Measurements from ENCODE around the gene HBD. TPM values are rescaled to one million over a fixed set of nuclear protein-coding genes. Genes with fewer than 3 reads are reported as not detected.
"Not testable (repeated sequence)": the region's sequence is repeated elsewhere in the genome, so short reads cannot be mapped to it uniquely, and the experiment has no call there.

HBD gene
- total RNA-seq, 1 experiment from 2014 or later = not detected

DNA sequence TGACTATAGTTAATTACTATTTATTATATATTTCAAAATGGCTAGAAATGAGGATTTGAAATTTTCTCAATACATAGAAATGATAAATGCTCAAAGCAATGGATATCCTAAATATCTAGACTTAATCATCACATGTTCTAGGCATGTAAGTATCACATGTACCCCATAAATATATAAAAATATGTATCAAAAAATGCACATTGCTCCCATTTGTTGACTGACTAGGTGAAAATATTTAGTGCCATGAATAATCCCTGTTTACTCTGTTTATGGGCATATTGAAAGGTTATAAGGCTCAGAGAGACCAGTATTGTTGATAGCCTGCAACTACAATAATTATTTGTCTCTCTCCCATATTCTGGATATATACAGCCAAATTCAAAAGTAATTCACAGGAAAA is 32.3 kb upstream of the HBD start:
- Histone ChIP-seq H3K4me3 (ENCODE audit: insufficient read depth, low read depth, low read length) (no peak overlapping the region), H3K27me3 (ENCODE audit: control insufficient read depth, insufficient read depth, low read length) (no peaks in the 10 kb centered on the region), H3K36me3 (replicated peaks; ENCODE audit: control insufficient read depth, insufficient read depth, low read length) (no peaks in the 10 kb centered on the region)
- no peak for DNase-seq

DNA sequence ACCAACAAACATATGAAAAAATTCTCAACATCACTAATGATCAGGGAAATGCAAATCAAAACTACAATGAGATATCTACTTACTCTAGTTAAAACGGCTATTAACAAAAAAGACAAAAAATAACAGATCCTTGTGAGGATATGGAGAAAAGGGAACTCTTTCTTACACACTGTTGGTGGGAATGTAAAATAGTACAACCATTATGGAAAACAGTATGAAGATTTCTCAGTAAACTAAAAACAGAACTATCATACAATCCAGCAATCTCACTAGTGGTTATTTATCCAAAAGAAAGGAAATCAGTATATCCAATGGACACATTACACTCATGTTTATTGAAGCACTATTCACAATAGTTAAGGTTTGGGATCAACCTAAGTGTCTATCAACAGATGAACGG is 31.5 kb upstream of the HBD start:
- Histone ChIP-seq H3K36me3 (replicated peaks; ENCODE audit: control insufficient read depth, insufficient read depth, low read length) (no peaks in the 10 kb centered on the region), H3K27me3 (ENCODE audit: control insufficient read depth, insufficient read depth, low read length) (no peaks in the 10 kb centered on the region), H3K4me3 (ENCODE audit: insufficient read depth, low read depth, low read length) (no peak overlapping the region)
- no peak for DNase-seq

DNA sequence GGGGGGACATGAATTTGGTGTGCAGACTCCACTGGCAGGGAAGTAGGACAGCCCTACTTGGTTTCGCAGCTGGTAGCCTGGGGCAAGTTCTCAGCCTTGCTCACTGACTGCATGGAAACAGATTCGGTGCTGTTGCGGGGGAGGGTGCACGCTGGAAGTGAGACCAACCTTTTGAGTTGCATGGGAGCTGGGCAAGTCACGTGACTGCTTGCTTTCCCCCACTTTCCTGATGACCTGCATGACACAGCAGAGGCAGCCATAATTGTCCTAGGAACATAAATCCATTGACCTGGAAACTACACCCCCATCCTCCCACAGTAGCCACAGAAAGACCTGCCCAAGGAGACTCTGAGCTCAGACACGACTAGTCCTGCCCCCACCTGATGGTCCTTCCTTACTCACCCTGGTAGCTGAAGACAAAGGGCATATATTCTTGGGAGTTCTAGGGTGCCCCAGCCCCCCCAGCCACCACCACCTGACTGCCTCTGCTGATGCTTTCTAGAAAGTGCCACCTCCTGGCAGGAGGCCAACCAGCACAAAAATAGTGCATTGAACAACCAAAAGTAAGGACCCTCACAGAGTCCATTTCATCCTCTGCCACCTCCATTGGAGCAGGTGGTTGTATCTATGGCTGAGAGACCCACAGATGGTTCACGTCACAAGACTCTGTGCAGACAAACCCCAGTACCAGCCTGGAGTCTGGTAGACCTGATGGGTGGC is 24.4 kb upstream of the HBD start:
- DNase-seq = no peak
- Histone ChIP-seq H3K4me3 (ENCODE audit: insufficient read depth, low read depth, low read length) (no peak overlapping the region), H3K27me3 (ENCODE audit: control insufficient read depth, insufficient read depth, low read length) (peaks cover 1% of the 10 kb centered on the region; the same call in 1 of the 2 replicates), H3K36me3 (replicated peaks; ENCODE audit: control insufficient read depth, insufficient read depth, low read length) (no peaks in the 10 kb centered on the region)

DNA sequence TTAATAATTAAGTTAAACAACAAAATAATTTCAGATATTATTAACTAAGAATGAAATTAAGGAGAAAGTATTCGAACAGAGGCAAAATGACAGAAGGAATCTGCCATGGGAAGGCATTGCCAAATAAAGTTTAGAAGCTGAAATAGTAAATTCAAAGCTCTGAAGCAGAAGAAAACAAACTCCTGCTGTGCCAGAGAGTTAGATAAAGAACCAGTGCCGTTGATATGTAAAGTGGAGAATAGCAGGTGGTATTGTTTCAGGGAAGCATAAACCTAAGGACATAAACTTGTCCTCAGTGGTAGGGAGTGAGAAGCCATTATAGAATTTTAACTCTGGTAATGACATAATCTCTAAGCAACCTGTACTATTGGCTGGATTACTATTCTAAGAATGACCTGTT is 23.0 kb upstream of the HBD start:
- H3K4me3 ChIP-seq (ENCODE audit: insufficient read depth, low read depth, low read length) = no peak overlapping the region
- DNase-seq = peak; percentile 18
- H3K27me3 ChIP-seq (ENCODE audit: control insufficient read depth, insufficient read depth, low read length) = peaks cover 1% of the 10 kb centered on the region; the same call in 1 of the 2 replicates
- H3K36me3 ChIP-seq (replicated peaks; ENCODE audit: control insufficient read depth, insufficient read depth, low read length) = no peaks in the 10 kb centered on the region

DNA sequence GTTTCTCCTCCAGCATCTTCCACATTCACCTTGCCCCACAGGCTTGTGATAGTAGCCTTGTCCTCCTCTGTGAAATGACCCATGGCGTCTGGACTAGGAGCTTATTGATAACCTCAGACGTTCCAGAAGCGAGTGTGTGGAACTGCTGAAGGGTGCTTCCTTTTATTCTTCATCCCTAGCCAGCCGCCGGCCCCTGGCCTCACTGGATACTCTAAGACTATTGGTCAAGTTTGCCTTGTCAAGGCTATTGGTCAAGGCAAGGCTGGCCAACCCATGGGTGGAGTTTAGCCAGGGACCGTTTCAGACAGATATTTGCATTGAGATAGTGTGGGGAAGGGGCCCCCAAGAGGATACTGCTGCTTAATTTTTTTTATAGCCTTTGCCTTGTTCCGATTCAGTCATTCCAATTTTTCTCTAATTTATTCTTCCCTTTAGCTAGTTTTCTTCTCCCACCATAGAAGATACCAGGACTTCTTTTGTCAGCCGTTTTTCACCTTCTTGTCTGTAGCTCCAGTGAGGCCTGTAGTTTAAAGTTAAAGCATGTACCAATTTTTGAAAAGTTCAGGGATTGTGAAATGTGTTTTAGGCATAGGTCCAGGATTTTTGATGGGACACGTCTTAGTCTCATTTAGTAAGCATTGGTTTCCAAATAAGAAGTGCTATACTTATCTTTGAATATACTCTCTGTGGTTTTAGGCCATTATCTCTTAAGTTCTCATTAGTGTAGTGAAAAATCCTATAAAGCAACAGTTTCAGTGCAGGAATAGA is 20.5 kb upstream of the HBD start, which contains the start of gene HBG2:
TSS of gene HBG2 (minus strand) at position 136 of the 768 bp plus-strand sequence. CDS start at position 83, 53 bp downstream.
- DNase-seq; H3K4me3 ChIP-seq (ENCODE audit: insufficient read depth, low read depth, low read length); H3K36me3 ChIP-seq (replicated peaks; ENCODE audit: control insufficient read depth, insufficient read depth, low read length); H3K27me3 ChIP-seq (ENCODE audit: control insufficient read depth, insufficient read depth, low read length): not testable (repeated sequence)

DNA sequence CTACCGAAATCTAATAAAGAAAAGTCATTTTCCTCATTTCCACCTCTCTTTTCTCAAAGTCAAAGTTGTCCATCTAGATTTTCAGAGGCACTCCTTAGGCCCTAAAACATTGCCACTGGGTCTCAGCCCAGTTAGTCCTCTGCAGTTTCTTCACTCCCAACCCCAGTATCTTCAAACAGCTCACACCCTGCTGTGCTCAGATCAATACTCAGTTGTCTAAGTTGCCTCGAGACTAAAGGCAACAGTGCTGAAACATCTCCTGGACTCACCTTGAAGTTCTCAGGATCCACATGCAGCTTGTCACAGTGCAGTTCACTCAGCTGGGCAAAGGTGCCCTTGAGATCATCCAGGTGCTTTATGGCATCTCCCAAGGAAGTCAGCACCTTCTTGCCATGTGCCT is 19.7 kb upstream of the HBD start:
- not testable (repeated sequence) for DNase-seq; H3K4me3 ChIP-seq (ENCODE audit: insufficient read depth, low read depth, low read length); H3K27me3 ChIP-seq (ENCODE audit: control insufficient read depth, insufficient read depth, low read length); H3K36me3 ChIP-seq (replicated peaks; ENCODE audit: control insufficient read depth, insufficient read depth, low read length)

DNA sequence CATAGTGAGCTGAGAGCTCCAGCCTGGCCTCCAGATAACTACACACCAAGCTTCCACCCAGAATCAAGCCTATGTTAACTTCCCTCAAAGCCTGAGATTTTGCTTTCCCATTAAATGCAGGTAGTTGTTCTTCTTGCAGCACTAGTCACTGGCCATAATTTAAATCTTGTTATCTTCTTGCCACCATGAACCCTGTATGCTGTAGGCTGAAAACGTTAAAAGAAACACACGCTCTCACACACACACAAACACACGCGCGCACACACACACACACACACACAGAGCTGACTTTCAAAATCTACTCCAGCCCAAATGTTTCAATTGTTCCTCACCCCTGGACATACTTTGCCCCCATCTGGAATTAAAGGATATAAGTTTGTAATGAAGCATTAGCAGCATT is 19.2 kb upstream of the HBD start:
- not testable (repeated sequence) for DNase-seq; H3K4me3 ChIP-seq (ENCODE audit: insufficient read depth, low read depth, low read length); H3K27me3 ChIP-seq (ENCODE audit: control insufficient read depth, insufficient read depth, low read length); H3K36me3 ChIP-seq (replicated peaks; ENCODE audit: control insufficient read depth, insufficient read depth, low read length)

DNA sequence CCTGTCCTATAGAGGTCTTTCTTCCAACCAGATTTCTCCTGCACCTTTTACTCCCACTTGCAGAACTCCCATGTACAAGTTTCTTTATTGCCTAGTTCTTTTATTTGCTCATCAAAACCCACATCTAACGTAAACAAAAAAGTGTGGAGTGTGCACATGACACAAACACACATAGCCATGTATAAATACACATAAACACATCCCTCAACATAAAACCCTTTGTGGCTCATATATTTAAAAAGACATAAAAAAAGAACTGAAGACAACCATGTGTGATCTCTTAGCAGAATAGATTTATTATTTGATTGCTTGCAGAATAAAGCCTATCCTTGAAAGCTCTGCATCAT is 18.6 kb upstream of the HBD start:
- no peaks in the 10 kb centered on the region for H3K36me3 ChIP-seq (replicated peaks; ENCODE audit: control insufficient read depth, insufficient read depth, low read length)
- DNase-seq = no peak
- no peak overlapping the region for H3K4me3 ChIP-seq (ENCODE audit: insufficient read depth, low read depth, low read length)
- H3K27me3 ChIP-seq (ENCODE audit: control insufficient read depth, insufficient read depth, low read length) = peaks cover 1% of the 10 kb centered on the region; the same call in 1 of the 2 replicates

DNA sequence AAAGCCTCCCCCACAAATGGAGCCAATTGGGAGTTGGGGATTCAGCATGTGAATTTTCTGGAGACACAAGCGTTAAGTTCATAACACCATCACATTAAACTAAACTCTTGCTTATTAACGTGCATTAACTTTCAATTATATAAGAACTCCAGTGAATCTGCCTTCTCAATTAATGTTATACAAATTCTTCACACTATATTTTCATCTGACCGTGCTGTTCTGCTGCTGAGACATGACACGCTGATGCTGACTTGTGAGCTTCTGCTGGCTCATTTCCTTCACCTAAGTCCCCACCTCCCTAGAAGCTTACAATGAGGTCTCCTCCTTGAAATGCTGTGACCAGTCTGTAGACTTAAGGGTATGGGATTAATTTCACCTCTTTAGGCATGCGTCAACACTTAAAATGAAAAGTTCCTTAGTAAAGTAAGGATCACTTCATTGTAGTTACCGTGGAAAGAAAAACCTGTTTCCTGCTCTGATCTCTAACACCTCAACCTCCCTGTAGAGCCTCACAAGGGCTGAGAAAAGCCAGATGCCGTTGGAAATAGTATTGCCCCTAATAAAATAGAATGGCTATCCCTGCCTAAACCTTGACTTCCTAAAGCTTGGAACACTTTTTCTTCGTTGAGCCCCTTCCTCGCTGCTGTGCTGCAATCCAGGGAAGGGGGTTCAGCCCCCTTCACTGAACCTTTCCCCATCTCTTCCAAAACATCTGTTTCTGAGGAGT is 18.1 kb upstream of the HBD start:
- Histone ChIP-seq H3K4me3 (ENCODE audit: insufficient read depth, low read depth, low read length) (no peak overlapping the region), H3K36me3 (replicated peaks; ENCODE audit: control insufficient read depth, insufficient read depth, low read length) (no peaks in the 10 kb centered on the region), H3K27me3 (ENCODE audit: control insufficient read depth, insufficient read depth, low read length) (0 out of 2 replicates have a peak, but pooled peaks cover 1% of the 10 kb centered on the region)
- no peak for DNase-seq

DNA sequence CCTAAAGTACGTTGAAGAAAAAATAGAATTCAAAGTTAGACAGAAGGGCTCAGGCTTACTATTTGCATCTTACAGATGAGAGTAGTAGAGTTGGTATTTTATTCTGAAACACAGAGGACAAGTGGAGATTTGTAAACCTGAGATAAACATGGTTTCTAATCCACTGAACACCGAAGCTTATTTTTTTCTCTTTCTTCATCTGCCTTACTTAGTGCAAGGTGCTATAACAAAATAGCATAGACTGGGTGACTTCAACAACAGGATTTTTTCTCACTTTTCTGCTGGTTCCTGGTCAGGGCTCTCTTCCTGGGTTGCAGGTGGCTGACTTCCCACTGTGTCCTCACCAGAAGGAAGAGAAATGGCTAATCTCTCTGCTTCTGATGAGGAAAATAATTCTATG is 17.5 kb upstream of the HBD start:
- DNase-seq = no peak
- Histone ChIP-seq H3K4me3 (ENCODE audit: insufficient read depth, low read depth, low read length) (no peak overlapping the region), H3K27me3 (ENCODE audit: control insufficient read depth, insufficient read depth, low read length) (0 out of 2 replicates have a peak, but pooled peaks cover under 1% of the 10 kb centered on the region), H3K36me3 (replicated peaks; ENCODE audit: control insufficient read depth, insufficient read depth, low read length) (no peaks in the 10 kb centered on the region)

DNA sequence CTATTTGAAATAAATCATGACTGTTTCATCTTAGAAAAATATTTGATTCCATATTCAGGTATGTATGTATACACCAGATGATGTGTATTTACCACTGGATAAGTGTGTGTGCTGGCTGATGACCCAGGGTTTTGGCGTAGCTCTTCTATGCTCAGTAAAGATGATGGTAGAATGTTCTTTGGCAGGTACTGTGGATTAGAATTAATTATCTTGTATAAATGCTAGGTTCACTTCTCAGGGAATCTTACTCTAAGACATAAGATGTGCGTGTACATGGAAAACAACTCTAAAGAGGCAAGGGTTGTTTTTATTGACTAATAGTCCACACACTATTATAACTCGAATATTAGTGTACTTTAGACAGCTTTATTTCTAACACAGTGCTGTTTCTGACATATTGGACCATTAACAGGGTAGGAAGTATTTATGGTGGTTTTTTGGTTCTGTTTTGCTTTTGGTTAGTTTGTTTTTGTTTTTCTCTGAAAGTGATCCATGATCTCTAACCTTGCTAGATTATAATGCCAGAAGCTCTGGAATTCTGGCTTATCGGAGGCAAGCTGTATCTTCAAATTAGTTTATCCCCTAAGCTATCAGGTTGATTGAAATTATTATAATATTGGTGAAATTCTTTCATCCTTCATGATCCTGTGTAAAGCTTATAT is 16.4 kb upstream of the HBD start:
- no peaks in the 10 kb centered on the region for H3K36me3 ChIP-seq (replicated peaks; ENCODE audit: control insufficient read depth, insufficient read depth, low read length)
- H3K4me3 ChIP-seq (ENCODE audit: insufficient read depth, low read depth, low read length) = no peak overlapping the region
- DNase-seq = no peak
- H3K27me3 ChIP-seq (ENCODE audit: control insufficient read depth, insufficient read depth, low read length) = no peaks in the 10 kb centered on the region

DNA sequence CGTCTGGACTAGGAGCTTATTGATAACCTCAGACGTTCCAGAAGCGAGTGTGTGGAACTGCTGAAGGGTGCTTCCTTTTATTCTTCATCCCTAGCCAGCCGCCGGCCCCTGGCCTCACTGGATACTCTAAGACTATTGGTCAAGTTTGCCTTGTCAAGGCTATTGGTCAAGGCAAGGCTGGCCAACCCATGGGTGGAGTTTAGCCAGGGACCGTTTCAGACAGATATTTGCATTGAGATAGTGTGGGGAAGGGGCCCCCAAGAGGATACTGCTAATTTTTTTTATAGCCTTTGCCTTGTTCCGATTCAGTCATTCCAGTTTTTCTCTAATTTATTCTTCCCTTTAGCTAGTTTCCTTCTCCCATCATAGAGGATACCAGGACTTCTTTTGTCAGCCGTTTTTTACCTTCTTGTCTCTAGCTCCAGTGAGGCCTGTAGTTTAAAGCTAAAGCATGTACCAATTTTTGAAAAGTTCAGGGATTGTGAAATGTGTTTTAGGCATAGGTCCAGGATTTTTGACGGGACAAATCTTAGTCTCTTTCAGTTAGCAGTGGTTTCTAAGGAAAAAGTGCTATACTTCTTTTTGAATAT is 15.6 kb upstream of the HBD start, which contains the start of gene HBG1:
TSS of gene HBG1 (minus strand) at position 51 of the 590 bp plus-strand sequence. CDS start 53 bp downstream, outside the sequence.
- H3K36me3 ChIP-seq (replicated peaks; ENCODE audit: control insufficient read depth, insufficient read depth, low read length); DNase-seq; H3K27me3 ChIP-seq (ENCODE audit: control insufficient read depth, insufficient read depth, low read length); H3K4me3 ChIP-seq (ENCODE audit: insufficient read depth, low read depth, low read length): not testable (repeated sequence)

DNA sequence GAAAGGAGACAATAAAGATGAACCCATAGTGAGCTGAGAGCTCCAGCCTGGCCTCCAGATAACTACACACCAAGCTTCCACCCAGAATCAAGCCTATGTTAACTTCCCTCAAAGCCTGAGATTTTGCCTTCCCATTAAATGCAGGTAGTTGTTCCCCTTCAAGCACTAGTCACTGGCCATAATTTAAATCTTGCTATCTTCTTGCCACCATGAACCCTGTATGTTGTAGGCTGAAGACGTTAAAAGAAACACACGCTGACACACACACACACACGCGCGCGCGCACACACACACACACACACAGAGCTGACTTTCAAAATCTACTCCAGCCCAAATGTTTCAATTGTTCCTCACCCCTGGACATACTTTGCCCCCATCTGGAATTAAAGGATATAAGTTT is 14.2 kb upstream of the HBD start:
- H3K36me3 ChIP-seq (replicated peaks; ENCODE audit: control insufficient read depth, insufficient read depth, low read length); DNase-seq; H3K4me3 ChIP-seq (ENCODE audit: insufficient read depth, low read depth, low read length); H3K27me3 ChIP-seq (ENCODE audit: control insufficient read depth, insufficient read depth, low read length): not testable (repeated sequence)
